Ovary (tissue), 3 donors: Measurements from ENCODE around the gene LTBP2.

Experiments used
- EP300 ChIP-seq: sonication (generic); formaldehyde crosslinking; IDR thresholded peaks from one replicate; pipeline ENCODE4 v1.6.1; 2017; ENCODE audit warnings: antibody characterized with exemption
- POLR2A ChIP-seq: fragments of 450-650 bp; IDR thresholded peaks from one replicate; pipeline ENCODE4 v1.6.1; 2017; ENCODE audit warnings: antibody characterized with exemption, mild to moderate bottlenecking, moderate library complexity
- TF ChIP-seq, protein P1 (sequence below), 3 donors: fragments of 450-650 bp in 2 of 3; fragments of 200-600 bp in 1 of 3; IDR thresholded peaks; one replicate each; pipeline versions ENCODE4 v1.5.1 to v1.8.0; 2016 to 2022; ENCODE audit warnings: antibody characterized with exemption in 3 of 3, mild to moderate bottlenecking in 1 of 3
- donor health status: DM: no; HTN: no; CAD: no.

DNA sequence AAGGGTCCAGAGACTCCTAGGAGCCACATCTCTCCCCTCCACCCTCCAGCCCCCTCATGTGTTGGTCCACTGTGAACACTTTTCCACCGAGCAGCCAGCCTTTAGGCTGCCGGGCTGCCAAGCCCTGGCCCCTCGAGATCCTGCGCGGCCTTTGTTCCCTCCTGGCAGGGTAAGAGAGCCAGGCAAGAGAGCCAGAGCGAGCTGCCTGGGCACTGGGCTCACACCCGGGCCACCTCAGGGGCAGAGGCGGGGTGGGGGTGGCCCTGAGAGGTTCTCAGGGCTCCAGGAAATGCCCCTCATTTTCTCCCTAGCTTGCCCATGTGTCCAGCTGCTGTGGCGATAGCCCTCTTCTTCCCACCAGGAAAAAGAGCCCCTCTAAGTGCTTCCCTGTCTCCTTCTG, 44.8 kb downstream of the LTBP2 start:
- TF ChIP-seq, protein P1, sequence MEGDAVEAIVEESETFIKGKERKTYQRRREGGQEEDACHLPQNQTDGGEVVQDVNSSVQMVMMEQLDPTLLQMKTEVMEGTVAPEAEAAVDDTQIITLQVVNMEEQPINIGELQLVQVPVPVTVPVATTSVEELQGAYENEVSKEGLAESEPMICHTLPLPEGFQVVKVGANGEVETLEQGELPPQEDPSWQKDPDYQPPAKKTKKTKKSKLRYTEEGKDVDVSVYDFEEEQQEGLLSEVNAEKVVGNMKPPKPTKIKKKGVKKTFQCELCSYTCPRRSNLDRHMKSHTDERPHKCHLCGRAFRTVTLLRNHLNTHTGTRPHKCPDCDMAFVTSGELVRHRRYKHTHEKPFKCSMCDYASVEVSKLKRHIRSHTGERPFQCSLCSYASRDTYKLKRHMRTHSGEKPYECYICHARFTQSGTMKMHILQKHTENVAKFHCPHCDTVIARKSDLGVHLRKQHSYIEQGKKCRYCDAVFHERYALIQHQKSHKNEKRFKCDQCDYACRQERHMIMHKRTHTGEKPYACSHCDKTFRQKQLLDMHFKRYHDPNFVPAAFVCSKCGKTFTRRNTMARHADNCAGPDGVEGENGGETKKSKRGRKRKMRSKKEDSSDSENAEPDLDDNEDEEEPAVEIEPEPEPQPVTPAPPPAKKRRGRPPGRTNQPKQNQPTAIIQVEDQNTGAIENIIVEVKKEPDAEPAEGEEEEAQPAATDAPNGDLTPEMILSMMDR (IDR thresholded peaks at IDR 0.05) = no peak
- TF ChIP-seq POLR2A = no peak
- TF ChIP-seq EP300 = no peak
